ENCODE measurements around the gene RFX2.
"Not testable (repeated sequence)": the region's sequence is repeated elsewhere in the genome, so short reads cannot be mapped to it uniquely, and the experiment has no call there.

RFX2 gene

GRCh38 chr19:6012426-6013170 is 97.7 kb downstream of the RFX2 start:
- DNase-seq (ENCODE audit: low read depth) = no peak

GRCh38 chr19:6011794-6012193 is 98.5 kb downstream of the RFX2 start:
- DNase-seq (ENCODE audit: low read depth) = no peak

GRCh38 chr19:6011206-6011605 is 99.1 kb downstream of the RFX2 start:
- no peak for DNase-seq (ENCODE audit: low read depth)

- no peak for DNase-seq (ENCODE audit: low read depth)
Observed at GRCh38 chr19:6010107-6010506, 100.2 kb downstream of the RFX2 start.

GRCh38 chr19:6007866-6008265 is 102.4 kb downstream of the RFX2 start:
- no peak for DNase-seq (ENCODE audit: low read depth)

- no peak for DNase-seq (ENCODE audit: low read depth)
Observed at GRCh38 chr19:6006896-6007295, 103.4 kb downstream of the RFX2 start.

- not testable (repeated sequence) for DNase-seq (ENCODE audit: low read depth)
Observed at GRCh38 chr19:6006070-6006446, 104.2 kb downstream of the RFX2 start.

- no peak for DNase-seq (ENCODE audit: low read depth)
Observed at GRCh38 chr19:6005321-6006069, 104.8 kb downstream of the RFX2 start.

- no peak for DNase-seq (ENCODE audit: low read depth)
Observed at GRCh38 chr19:6003976-6004375, 106.3 kb downstream of the RFX2 start.

GRCh38 chr19:6002591-6002990 is 107.7 kb downstream of the RFX2 start:
- DNase-seq (ENCODE audit: low read depth) = no peak

- no peak for DNase-seq (ENCODE audit: low read depth)
Observed at GRCh38 chr19:6000228-6000847, 110.0 kb downstream of the RFX2 start.

GRCh38 chr19:5999693-6000092 is 110.6 kb downstream of the RFX2 start:
- no peak for DNase-seq (ENCODE audit: low read depth)

GRCh38 chr19:5997371-5997770 is 112.9 kb downstream of the RFX2 start:
- DNase-seq (ENCODE audit: low read depth) = no peak

- DNase-seq (ENCODE audit: low read depth) = no peak
Observed at GRCh38 chr19:5996623-5997320, 113.5 kb downstream of the RFX2 start.

- DNase-seq (ENCODE audit: low read depth) = no peak
Observed at GRCh38 chr19:5996102-5996501, 114.2 kb downstream of the RFX2 start.

GRCh38 chr19:5995606-5996005 is 114.7 kb downstream of the RFX2 start:
- DNase-seq (ENCODE audit: low read depth) = no peak

- no peak for DNase-seq (ENCODE audit: low read depth)
Observed at GRCh38 chr19:5994405-5995165, 115.7 kb downstream of the RFX2 start.

GRCh38 chr19:5993648-5994358 is 116.5 kb downstream of the RFX2 start:
- no peak for DNase-seq (ENCODE audit: low read depth)

GRCh38 chr19:5993201-5993600 is 117.1 kb downstream of the RFX2 start:
- DNase-seq (ENCODE audit: low read depth) = no peak

GRCh38 chr19:5992756-5993155 is 117.5 kb downstream of the RFX2 start:
- DNase-seq (ENCODE audit: low read depth) = no peak

- DNase-seq (ENCODE audit: low read depth) = no peak
Observed at GRCh38 chr19:5991244-5991838, 119.0 kb downstream of the RFX2 start.

Data from fibroblast of the conjunctiva (primary cell).